COLO829 (cell line): ENCODE results near the gene GATB.

Experiments used
- DNase-seq: peaks from one replicate; pipeline ENCODE4 v3.0.0; 2012; ENCODE audit warnings: low spot score

GATB gene

DNA sequence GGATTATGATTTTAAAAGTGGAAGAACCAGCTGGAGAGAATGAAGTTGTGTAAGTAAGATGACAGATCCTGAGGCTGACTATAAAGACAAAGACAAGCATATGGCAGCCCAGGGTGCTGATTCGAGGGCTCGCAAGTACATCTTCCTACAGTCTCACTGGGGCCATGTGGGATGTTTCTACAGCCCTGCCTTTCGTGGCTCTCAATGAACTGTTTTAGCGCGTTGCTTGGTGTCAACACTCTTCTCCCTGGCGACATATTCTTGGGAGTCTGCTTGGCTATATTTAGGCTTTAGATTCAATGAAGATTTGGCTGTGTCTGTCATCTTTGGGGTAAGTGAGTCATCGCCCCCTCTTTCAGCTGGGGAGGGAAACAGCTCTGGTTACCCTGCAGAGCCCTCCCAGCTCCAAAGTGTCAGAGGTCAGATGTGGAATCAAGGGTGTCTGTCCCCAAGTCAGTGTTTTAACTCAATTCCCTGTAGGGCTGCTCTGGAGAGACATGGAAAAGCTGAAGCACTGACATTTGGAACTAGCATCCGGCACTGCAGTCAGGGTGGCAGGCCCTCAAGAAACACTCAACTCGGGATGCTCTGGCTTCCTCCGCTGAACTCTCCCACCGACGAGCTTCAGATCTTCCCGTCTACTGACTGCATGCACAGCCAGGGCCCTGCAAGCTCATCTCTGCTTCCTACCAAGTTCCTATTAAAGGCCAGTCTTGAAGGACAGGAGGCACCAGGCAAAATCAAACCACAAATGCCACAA, 65.7 kb downstream of the GATB start:
- DNase-seq, result no peak

- DNase-seq, result no peak
These were observed 67.8 kb downstream of the GATB start for GRCh38 chr4:151692821-151693673.

- DNase-seq, result no peak
These were observed 68.4 kb downstream of the GATB start for GRCh38 chr4:151692443-151692782.

- no peak for DNase-seq
These were observed 69.0 kb downstream of the GATB start for GRCh38 chr4:151691639-151692442.

- DNase-seq, result no peak
These were observed 69.9 kb downstream of the GATB start for GRCh38 chr4:151690876-151691275.

DNA sequence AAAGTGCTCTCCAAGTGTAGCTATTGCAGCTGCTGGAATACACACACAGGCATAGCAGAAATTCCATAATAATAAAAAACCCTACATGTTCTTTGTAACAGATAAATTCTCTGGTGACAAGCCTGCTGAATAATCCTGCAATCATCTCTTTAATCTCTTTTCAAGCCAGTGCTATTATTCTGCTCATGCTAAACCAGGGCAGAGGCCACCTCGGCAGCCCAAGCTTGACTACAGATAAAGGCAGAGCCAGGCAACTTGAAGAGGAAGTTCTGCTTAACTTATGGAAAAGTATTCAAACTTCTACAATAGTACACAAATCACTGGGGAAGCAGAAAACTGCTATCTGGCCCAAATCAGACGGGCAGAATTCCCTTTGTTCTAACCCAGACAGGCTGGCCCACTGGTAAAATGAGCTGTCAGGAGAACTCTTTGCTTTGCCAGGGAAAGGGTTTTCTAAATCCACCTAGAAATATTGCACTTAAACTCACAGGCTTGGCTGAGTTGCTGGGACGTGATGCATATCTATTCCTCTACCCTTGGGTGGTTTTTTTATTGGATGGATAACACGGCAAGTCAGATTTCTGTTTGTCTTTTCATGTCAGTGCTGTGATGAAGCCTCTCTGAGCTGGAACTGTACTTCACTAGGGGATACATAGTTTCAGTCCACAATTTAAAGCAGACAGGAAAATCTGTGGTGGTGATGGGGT, 70.5 kb downstream of the GATB start:
- no peak for DNase-seq

DNA sequence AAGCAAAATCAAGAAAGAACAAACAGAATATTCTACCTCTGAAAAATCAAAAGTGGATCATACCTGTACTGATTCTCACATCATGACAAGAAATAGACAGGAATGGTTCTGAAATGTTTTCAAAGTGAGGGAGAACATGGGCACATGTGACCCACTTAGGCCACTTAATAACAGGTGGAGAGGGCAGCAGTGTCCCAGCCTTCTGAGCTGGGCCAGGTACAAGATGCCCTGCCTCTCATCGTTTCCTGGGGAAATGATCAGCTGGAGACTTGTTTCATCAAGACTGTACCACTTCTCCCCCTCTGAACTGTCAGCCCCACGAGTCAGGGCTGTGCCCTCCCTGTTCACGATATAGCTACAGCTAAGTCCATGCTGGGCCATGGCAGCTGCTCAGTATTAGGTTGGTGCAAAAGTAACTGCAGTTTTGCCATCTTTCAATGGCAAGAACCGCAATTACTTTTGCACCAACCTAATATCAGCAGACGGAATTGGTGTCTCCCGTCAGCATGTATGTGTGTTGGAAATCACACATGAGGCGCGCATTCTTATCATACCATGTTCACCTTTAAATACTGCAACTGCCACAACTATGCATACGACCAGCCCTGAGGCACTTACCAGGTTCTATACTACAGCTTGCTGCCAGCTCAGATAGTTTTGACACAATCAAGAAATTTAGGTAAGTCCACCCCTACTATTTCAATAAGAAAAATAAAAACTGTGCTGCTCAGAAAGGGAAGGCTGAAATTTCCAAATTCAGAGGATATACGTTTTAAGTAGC, 71.4 kb downstream of the GATB start:
- no peak for DNase-seq

- no peak for DNase-seq
These were observed 72.1 kb downstream of the GATB start for GRCh38 chr4:151688785-151689043.

DNA sequence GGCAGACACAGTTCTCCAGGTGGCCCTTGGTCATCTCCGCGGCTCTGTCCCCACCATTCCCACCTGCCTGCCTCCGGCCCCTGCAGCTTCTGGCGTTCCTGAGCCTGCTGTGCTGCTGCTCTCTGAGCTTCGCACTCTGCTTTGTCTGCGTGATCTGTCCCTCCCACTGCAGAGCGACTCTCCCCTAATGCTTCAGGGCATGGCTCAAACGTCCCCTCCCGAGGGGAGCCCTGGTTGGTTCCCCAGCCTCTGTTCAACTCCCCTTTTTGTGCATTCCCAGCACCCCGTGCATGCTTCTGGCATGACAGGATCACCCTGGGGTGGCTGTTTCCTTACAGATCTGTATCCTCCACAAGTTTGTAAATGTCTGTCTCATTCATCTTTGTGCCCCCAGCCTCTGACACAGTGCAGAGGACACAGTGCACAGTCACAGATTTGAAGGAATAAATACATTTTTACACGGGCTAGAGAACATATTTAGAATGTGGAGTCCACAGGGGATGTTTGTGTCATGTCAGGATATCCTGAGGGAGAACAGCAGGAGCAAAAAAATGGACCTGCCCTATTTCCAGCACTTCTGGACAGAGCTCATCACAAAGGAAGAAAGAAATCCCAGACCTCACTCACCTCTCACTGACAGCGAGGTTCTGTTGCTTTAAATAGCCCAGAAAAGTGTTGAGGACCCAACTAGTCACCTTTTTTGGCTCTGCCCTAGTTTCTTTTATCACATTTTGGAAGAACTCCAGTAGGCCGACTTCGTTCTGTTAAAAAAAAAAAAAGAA, 72.6 kb downstream of the GATB start:
- DNase-seq, result no peak

DNA sequence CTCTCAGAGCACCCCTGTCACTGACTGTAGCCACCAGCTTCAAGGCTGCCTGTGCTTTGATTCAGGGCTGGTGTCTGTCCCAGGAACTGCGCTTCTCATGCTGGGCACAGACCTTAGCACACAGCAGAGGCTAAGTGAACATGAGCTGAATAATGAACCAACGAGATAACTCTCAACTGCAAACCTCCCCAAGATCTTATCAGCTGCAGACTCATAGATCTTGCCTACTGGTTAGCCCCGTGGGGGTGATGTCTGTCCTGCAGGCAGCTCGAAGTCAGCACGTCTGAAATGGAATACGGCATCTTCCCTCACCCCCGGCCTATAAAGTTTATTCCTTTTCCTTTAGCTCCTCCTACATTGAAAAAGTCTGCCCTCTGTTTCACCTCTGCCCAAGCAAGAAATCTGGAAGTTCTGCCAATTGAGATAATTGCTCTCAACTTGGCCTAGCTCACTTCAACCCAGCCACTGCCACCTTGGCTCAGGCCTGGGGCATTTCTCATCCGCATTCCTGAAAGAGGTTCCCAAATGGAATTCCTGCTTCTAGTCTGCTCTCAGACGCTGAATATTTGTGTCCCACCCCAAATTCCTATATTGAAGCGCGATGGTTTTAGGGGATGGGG, 73.7 kb downstream of the GATB start:
- no peak for DNase-seq

DNA sequence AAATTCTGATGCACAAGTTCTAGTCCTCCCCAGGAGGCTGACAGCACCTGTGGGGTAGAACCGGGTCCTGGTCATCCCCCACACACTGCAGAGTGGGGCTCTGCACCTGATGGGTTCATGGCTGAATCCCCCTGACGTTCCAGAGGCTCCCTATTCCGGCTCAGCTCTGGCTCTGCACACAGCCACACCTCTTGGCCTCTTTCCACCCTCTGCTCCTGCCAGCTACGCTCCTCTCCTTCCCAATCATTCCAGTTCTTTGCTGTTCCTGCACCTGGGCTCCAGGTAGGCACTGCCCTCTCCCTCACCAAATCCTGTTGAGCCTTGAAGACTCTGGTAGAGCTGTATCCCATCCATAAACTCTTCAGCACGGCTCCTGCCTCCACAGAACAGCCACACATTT, 75.5 kb downstream of the GATB start:
- no peak for DNase-seq

- DNase-seq, result no peak
These were observed 79.7 kb downstream of the GATB start for GRCh38 chr4:151681085-151681484.

GRCh38 chr4:151679231-151679630, 81.6 kb downstream of the GATB start:
- DNase-seq, result no peak

DNA sequence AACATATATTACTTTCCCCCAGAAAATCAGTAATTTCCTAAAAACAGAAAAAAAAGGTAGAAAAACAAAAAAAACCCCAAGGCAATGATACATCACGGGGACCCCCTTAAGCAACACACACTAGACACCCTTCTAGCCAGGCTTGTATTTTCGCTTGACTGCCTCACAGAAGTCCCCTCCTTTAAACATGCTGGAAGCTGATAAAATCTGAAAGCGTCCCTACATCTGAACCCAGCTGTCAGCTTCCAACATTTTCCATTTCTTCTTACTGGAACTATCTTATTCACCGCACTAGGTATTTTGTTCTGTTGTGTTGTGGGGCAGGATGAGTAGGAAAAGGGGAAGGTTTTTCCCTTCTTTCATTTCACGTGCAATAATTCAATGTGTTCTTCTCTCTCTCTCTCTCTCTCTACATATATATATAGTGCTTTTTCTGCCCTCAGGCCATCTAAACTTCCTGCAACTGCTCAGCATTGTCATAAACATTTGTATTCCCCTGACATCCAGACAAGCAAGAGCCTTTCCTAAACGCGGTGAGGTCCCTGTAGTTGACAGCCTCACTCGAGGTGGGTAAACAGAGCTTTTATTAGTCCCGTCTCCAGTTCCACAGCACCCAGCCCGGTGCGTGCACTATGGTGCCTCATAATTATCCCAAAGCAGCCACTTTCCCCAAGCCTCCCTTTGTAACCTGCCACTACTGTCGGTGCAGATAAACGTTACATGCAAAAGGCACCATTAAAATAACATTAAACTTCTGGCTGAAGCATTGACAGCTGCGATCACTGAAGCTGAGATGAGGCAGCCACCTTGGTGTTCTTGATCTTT, 82.5 kb downstream of the GATB start:
- no peak for DNase-seq

- DNase-seq, result no peak
These were observed 83.6 kb downstream of the GATB start for GRCh38 chr4:151677193-151677592.

- DNase-seq, result peak; percentile 73
These were observed 84.5 kb downstream of the GATB start for GRCh38 chr4:151676301-151676700.

DNA sequence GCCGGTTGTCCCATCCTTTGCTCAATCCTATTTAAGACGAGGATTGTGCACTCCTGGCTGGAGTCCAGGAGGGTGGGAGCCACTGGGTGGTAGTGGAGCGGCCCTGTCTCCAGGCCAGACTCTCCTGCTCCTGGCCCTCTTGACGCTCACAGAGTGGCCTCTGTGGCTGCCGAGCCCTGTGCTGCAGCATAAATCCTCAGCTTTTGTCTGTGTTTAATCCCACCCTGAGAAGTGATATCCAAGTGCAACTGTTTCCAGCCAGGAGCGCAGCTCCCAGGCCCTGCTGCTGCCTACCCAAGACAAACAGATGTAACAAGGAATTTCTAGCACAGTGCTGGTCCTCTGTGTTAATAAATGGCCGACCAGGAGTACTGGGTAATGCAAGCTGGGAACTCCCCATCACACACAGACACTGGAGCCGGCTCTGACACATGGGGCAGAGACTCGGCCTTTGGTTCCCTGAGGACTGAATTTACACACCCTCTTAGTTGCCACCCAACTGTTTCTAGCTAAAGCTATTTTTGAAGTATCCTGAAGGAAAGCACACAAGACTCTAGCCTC, 85.3 kb downstream of the GATB start:
- DNase-seq, result no peak

DNA sequence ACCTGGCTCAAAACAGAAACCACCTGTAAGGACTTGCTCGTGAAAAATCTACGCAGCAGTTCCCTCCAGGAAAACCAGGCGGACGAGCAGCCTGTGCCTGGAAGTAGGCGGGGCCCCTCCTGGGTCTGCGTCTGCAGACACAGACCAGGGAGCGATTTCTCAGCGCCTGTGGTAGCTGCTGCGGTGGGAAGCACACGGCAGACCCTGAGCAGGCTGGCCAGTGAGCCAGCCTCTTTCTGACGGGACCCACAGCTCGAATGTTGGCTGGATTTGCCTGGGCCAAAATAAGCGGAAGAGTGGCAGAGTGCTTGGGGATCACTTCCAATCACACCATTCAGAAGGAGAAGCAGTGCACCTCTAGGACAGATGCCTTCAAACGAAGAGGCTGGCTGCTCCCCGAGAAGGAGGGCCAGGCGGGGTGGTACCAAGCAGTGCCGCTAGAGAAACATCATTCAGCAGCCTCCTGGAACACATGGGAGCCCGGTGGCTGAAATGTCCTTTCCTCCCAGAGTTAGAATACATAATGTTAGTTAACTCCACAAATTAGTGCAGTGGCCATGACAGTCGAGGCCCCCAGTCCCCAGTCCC, 85.9 kb downstream of the GATB start:
- no peak for DNase-seq
